HepG2 (cell line): ENCODE measurements around the gene SUV39H2. TPM values are rescaled to one million over a fixed set of nuclear protein-coding genes. Genes with fewer than 3 reads are reported as not detected.
A peak's percentile ranks its signal among the peaks of the same experiment; 100 is the strongest.

Experiments used
- CAMTA2 ChIP-seq: sonication (generic); formaldehyde crosslinking; IDR thresholded peaks from 2 replicates; pipeline ENCODE4 v1.4.0; 2020; ENCODE audit warnings: mild to moderate bottlenecking, missing genetic modification reagents, borderline replicate concordance
- FLYWCH1 ChIP-seq: sonication (generic); formaldehyde crosslinking; IDR thresholded peaks from 2 replicates; pipeline ENCODE4 v1.8.1; 2023; ENCODE audit warnings: mild to moderate bottlenecking, missing genetic modification reagents
- ISX ChIP-seq: sonication (generic); formaldehyde crosslinking; conservative IDR thresholded peaks from 2 replicates; pipeline ENCODE4 v1.5.0; 2020; ENCODE audit warnings: missing genetic modification reagents
- MAZ ChIP-seq, 2 experiments: sonication (generic) in 1 of 2; formaldehyde crosslinking in 1 of 2; IDR thresholded peaks; 2 replicates each; pipeline versions ENCODE4 v1.5.0 to v1.6.1; 2012 to 2020; ENCODE audit warnings: low read depth in 2 of 2, mild to moderate bottlenecking in 2 of 2, borderline replicate concordance in 1 of 2, improper control_type of control experiment in 1 of 2, low read length in 1 of 2, missing genetic modification reagents in 1 of 2, moderate library complexity in 1 of 2
- MTF1 ChIP-seq: sonication (generic); formaldehyde crosslinking; IDR thresholded peaks from 2 replicates; pipeline ENCODE4 v1.5.0; 2020; ENCODE audit warnings: missing genetic modification reagents
- REST ChIP-seq, 2 experiments: IDR thresholded peaks; 2 replicates each; pipeline ENCODE4 v1.6.1; 2011 to 2012; ENCODE audit warnings: low read length in 2 of 2, borderline replicate concordance in 1 of 2, low read depth in 1 of 2, mild to moderate bottlenecking in 1 of 2, moderate library complexity in 1 of 2
- SMAD1 ChIP-seq: sonication (generic); formaldehyde crosslinking; IDR thresholded peaks from 2 replicates; pipeline ENCODE4 v1.4.0; 2020; ENCODE audit warnings: missing genetic modification reagents, low read depth, mild to moderate bottlenecking, borderline replicate concordance
- ZBTB34 ChIP-seq: sonication (generic); formaldehyde crosslinking; IDR thresholded peaks from 2 replicates; pipeline ENCODE4 v1.8.0; 2022; ENCODE audit warnings: mild to moderate bottlenecking, missing genetic modification reagents
- ZBTB37 ChIP-seq: sonication (generic); formaldehyde crosslinking; IDR thresholded peaks from 2 replicates; pipeline ENCODE4 v1.4.0; 2020; ENCODE audit warnings: mild to moderate bottlenecking, missing genetic modification reagents
- ZBTB39 ChIP-seq: sonication (generic); formaldehyde crosslinking; IDR thresholded peaks from 2 replicates; pipeline ENCODE4 v1.5.0; 2020; ENCODE audit warnings: missing genetic modification reagents
- ZNF251 ChIP-seq: sonication (generic); formaldehyde crosslinking; IDR thresholded peaks from 2 replicates; pipeline ENCODE4 v1.9.0; 2021; ENCODE audit warnings: mild to moderate bottlenecking, missing genetic modification reagents
- ZNF280D ChIP-seq: sonication (generic); formaldehyde crosslinking; IDR thresholded peaks from 2 replicates; pipeline ENCODE4 v1.5.1; 2020; ENCODE audit warnings: mild to moderate bottlenecking, missing genetic modification reagents
- ZNF652 ChIP-seq: IDR thresholded peaks from 2 replicates; pipeline ENCODE4 v1.6.1; 2016; ENCODE audit warnings: low read depth, borderline replicate concordance
- polyA plus RNA-seq, 8 experiments: library from polyadenylated mRNA; depleted of rRNA in 3 of 8; stranded (reverse) in 7 of 8; unstranded in 1 of 8; fragments of >200 nt; fragmentation: Illumina TruSeq in 4 of 8; extraction: Trizol in 4 of 8; gene quantifications; 2 replicates each; pipeline versions ENCODE4 v1.2.1 to v1.2.3, GENCODE V29; 2011 to 2016; ENCODE audit warnings: low read depth in 4 of 8, missing spikeins in 1 of 8, mixed read lengths in 1 of 8; ENCODE audit not compliant: insufficient read depth in 1 of 8
- total RNA-seq, 5 experiments: library from RNA; depleted of rRNA; stranded (reverse); fragments of >200 nt; fragmentation: Illumina TruSeq; extraction: Trizol; gene quantifications; 2 replicates each; pipeline ENCODE4 v1.2.3, GENCODE V29; 2016; ENCODE audit warnings: low read depth in 1 of 5

The SUV39H2 gene
- total and polyA plus RNA-seq, 2 of the 13 experiments (the other 11 are each of a cell fraction or from before 2014, with no cell fraction given) = 9.0 to 44.3 TPM

- TF ChIP-seq ZBTB34 (CRISPR knock-in tag) = peak; percentile 72; the same call in 1 of the 2 replicates
- TF ChIP-seq ZNF280D = peak; percentile 70; the same call in 1 of the 2 replicates
- TF ChIP-seq ZNF251 = no peak
- TF ChIP-seq FLYWCH1 (CRISPR knock-in tag) = no peak
- TF ChIP-seq ZBTB37 = no peak
- TF ChIP-seq REST (IDR thresholded peaks at IDR 0.05; ENCODE audit: borderline replicate concordance in 1 of 2, low read depth in 1 of 2, low read length in 2 of 2) = no peak
- TF ChIP-seq ZBTB39 (CRISPR knock-in tag) = no peak; the same call in 1 of the 2 replicates
- no peak for TF ChIP-seq ISX (CRISPR knock-in tag)
- TF ChIP-seq MTF1 (CRISPR knock-in tag) = no peak
- TF ChIP-seq ZNF652 (CRISPR knock-in tag) = no peak
- TF ChIP-seq MAZ (IDR thresholded peaks at IDR 0.05; ENCODE audit: borderline replicate concordance, low read depth, low read length) = peak; percentile 43; the same call in 1 of the 2 replicates
- peak; percentile 74; the same call in 1 of the 2 replicates for TF ChIP-seq MAZ (CRISPR knock-in tag; IDR thresholded peaks at IDR 0.05; ENCODE audit: low read depth)
- peak; percentile 66; the same call in 1 of the 2 replicates for TF ChIP-seq CAMTA2 (CRISPR knock-in tag)
- TF ChIP-seq SMAD1 (CRISPR knock-in tag) = no peak
Measured at GRCh38 chr10:14878266-14879123, at the start of gene SUV39H2 (continued).
